Measurements from ENCODE around the gene SWSAP1.

The SWSAP1 gene

GRCh38 chr19:11356074-11356397 is 18.4 kb upstream of the SWSAP1 start:
- DNase-seq (ENCODE audit: low read depth): no peak
- H3K4me3 ChIP-seq (ENCODE audit: low read depth, low read length): no peak overlapping the region
- no peak for TF ChIP-seq CTCF (IDR thresholded peaks at IDR 0.05; ENCODE audit: insufficient read depth, low read depth, low read length, missing control alignments)

- no peak overlapping the region for H3K4me3 ChIP-seq (ENCODE audit: low read depth, low read length)
- no peak for TF ChIP-seq CTCF (IDR thresholded peaks at IDR 0.05; ENCODE audit: insufficient read depth, low read depth, low read length, missing control alignments)
- DNase-seq (ENCODE audit: low read depth): no peak
These were observed 17.6 kb upstream of the SWSAP1 start for GRCh38 chr19:11356676-11357550.

GRCh38 chr19:11359421-11359820 is 15.0 kb upstream of the SWSAP1 start:
- TF ChIP-seq CTCF (IDR thresholded peaks at IDR 0.05; ENCODE audit: insufficient read depth, low read depth, low read length, missing control alignments): no peak
- DNase-seq (ENCODE audit: low read depth): no peak
- no peak overlapping the region for H3K4me3 ChIP-seq (ENCODE audit: low read depth, low read length)

- H3K4me3 ChIP-seq (ENCODE audit: low read depth, low read length): no peak overlapping the region
- no peak for DNase-seq (ENCODE audit: low read depth)
- TF ChIP-seq CTCF (IDR thresholded peaks at IDR 0.05; ENCODE audit: insufficient read depth, low read depth, low read length, missing control alignments): no peak
These were observed 13.3 kb upstream of the SWSAP1 start for GRCh38 chr19:11361037-11361770.

GRCh38 chr19:11361771-11362731 is 12.4 kb upstream of the SWSAP1 start:
- DNase-seq (ENCODE audit: low read depth): no peak
- no peak for TF ChIP-seq CTCF (IDR thresholded peaks at IDR 0.05; ENCODE audit: insufficient read depth, low read depth, low read length, missing control alignments)
- H3K4me3 ChIP-seq (ENCODE audit: low read depth, low read length): no peak overlapping the region

GRCh38 chr19:11363881-11364280 is 10.6 kb upstream of the SWSAP1 start:
- DNase-seq (ENCODE audit: low read depth): no peak
- no peak overlapping the region for H3K4me3 ChIP-seq (ENCODE audit: low read depth, low read length)
- no peak for TF ChIP-seq CTCF (IDR thresholded peaks at IDR 0.05; ENCODE audit: insufficient read depth, low read depth, low read length, missing control alignments)
